ENCODE results near the gene VWA8.
"Not testable (repeated sequence)": the region's sequence is repeated elsewhere in the genome, so short reads cannot be mapped to it uniquely, and the experiment has no call there.

Gene VWA8

DNA sequence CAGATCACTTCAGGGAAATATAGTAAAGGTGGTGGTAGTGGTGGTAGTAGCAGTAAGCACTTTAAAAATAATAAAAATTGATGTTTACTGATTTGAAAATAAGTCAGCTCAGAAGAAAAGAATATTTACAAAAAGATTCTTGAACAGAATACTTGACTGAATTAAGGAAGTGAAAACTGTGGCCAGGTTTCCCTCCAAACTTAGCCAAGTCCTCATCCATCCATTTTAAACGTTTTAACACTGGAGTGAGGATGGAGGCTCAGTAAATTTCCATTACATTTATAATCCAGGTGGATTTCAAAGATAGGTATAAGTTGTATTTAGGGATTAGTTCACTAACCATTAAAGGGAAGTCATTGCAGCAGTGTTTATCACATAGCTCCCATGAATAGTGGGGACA, 282.1 kb downstream of the VWA8 start:
- DNase-seq = no peak

GRCh38 chr13:41678249-41678648, 282.7 kb downstream of the VWA8 start:
- DNase-seq = no peak

GRCh38 chr13:41675306-41675705, 285.6 kb downstream of the VWA8 start:
- DNase-seq = no peak

DNA sequence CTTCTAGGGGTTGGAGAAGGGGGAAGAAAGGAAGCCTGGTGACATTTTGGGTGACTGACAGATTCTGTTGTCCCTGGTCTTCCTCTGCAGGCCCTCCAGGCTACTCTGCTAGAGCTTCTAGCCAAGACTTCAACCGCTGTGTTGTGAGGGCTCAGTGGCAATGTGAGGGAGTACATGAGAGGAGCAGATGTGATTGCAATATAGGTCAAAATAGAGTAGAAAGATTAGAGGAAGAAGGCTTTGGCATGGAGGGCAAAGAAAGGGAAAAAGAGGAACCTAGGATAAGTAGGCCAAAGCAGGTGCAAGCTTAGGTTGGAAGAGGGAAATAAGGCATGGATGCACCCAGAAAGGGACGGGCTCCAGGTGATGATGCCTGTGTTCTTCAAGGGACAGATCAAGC, 286.7 kb downstream of the VWA8 start:
- no peak for DNase-seq

DNA sequence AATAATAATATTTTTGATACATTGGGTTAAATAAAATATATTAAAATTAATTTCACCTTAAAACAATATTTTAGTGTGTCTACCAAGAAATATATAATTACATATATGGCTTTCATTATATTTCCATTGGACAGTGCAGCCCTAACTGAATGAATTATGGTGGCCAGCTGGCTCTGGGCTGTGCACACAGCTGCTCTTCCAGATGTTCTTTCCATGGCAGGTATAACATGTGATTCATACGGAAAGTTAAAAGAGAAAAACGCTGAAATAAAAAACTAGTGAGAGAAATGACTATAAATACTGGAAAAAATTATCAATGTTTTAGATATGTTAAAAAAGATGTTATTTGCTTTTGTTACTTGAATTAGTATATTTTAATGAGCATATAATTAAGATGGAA, 287.3 kb downstream of the VWA8 start:
- DNase-seq = no peak

DNA sequence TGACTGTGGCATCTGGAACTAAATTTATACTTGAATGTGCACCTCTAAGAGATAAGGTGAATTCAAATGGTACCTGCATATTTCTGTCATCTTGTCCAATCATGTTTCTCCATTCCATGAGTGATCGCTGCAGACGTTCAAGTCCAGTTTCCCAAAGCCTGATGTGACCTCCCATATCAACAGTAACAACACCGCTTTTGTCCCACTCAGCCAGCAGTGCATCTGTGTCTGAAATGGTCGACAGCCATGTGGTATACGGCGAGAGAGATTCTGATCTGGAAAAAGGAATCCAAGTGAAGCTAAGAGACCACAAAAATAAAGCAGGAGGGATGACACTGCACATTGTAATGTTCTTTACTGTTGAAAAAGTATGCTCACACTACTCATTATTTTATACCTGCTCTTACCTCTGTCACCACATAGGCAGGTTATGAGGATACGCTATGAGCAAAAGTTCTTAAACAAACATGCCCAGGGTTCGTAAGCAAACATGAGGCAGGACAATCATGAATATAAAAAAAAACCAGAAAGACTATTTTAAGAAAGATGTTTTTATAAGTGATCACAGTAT, 290.0 kb downstream of the VWA8 start:
- DNase-seq = no peak

DNA sequence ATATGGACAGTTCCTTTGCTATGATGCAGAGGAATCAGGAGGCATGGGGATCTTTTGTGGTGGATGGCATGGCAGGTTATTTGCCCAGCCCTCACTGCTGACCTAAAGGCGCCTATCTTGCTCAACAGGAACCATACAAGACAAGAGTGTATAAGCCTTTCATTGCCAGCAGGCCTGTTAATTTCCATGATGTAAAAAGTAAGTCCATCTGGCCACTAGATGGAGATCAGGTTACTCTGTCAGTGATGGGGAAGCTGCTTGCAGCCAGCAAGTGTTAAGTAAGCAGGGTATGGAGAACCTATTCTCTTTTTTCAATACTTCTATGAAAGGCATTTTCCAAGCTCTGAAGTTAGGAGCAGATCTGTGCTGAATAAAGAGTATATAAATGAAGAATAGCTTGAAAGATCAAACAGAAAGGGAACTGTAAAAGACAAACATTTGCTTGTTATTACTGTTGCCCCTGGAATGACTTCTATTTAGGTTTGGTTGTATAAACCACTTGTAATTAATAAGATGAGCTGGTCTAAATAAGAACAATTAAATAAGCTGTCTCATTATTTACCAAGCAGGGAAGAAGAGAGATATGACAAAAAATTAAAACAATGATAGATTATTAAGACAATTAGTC, 292.7 kb downstream of the VWA8 start:
- DNase-seq = peak; percentile 69

DNA sequence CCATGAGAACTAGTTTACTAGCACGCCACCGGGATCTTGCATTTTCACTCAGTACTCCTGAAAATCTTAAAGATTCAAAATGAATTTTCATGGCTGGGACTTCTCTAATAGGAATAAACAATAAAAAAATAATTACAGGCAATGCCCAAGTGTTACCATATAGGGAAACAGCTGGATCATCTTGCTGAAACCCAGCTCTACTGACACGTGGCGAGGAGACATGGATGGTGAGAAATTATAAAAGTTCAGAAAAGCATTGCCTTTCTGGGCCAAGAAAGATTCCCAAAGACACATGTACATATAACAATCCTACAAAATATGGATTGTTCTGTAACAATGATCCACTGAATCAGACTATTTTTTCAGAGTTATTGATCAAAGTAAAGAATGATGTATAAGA, 294.3 kb downstream of the VWA8 start:
- DNase-seq = no peak

DNA sequence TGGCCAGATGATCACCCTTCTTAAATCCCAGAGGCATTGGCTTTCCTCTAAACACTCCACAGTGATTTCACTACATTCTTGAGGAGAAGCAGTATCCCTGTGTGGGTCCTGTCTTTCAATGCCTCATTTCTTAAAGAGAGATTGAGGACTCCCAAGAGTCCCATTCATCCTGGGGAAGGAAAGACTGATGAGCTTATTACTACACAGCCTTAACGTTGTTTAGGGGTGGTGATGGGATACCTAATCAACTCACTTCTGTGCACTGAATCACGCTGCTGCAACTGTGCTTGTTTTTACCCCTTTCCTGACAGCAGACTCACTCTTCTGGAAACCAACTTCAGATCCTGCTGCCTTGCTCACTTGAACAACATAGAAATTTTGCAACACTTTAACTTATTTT, 300.5 kb downstream of the VWA8 start:
- DNase-seq = no peak

DNA sequence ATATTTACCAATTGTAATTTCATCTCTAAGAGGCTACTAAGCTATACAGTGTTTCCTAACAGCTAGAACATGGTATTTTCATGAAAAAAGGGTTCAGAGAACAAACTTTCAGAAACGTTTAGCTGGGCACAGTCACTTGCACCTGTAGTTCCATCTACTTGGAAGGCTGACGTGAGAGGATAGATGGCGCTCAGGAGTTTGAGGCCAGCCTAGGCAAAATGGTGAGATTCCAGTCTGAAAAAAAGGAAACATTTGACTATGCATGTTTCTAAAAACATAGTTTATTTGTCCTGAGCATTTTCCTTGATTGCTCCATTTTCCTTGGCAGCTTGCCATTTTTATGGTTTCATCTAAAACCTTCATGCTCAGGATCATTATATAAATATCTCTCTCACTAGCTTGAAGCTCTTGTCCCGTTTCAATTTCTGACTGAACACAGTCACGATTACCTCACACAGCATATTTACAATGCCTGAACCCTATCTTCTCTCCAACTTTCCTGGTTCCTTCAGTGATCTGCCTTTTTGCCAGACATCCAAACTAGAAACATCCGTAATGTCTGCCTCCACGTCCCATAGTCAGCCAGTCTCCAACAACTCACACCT, 302.8 kb downstream of the VWA8 start:
- DNase-seq = no peak

DNA sequence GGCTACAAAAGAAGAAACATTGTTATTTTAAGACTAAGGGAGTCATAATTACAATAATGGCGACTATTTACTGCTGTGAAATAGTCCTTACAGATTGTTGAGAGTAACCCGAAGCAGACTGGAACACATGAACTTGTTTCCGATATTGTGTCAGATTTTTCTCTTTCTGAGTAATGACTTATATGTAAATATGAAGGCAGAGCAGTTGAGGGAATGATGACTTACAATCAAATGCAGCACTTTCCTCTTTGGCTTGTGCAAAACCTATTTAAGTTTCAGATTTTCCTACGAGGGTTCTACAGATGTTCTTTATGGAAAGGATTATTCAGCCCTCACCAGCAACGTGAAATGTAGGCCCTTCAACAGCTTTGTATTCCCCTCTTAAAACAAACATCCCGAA, 304.9 kb downstream of the VWA8 start:
- DNase-seq = no peak

GRCh38 chr13:41654796-41655195, 306.1 kb downstream of the VWA8 start:
- DNase-seq = no peak

GRCh38 chr13:41652735-41653361, 308.1 kb downstream of the VWA8 start:
- no peak for DNase-seq

- DNase-seq = no peak
These were observed 309.4 kb downstream of the VWA8 start for GRCh38 chr13:41651413-41652058.

DNA sequence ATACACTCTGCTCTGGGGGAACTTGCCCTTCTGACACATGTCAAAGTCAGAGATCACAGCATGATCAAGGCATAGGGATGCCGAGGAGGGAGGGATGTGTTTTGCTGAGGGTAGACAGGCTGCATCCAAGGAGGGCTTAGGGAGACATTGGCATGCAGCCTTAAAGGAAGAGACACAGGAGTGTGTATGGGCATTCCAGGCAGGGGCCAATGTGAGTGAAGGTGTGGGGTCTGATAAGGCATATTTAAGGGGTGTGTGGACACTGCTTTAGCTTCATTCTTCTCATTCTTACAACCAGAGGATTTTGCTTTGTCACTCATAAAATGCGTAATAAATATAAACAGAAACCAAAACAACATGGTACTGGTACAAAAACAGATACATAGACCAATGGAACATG, 310.2 kb downstream of the VWA8 start:
- DNase-seq = no peak

DNA sequence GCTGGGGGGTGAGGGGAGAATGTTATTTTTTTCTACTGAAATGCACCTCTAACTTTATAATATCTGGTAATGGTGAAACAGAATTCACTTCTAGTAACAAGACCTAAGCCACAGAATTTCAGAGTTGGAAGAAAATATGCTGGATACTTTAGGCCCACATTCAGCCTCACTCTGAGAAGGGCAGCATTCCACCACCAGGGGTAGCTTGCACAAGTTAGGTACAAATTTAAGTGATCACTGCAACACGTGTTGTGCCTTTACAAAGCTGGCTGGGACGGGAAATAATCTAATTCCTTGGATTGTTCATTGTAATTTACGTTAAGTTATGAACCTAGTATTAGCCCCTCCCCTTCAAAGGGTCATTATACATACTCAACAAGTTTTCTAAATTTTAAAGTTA, 311.2 kb downstream of the VWA8 start:
- DNase-seq = no peak

GRCh38 chr13:41648314-41648935, 312.5 kb downstream of the VWA8 start:
- no peak for DNase-seq

DNA sequence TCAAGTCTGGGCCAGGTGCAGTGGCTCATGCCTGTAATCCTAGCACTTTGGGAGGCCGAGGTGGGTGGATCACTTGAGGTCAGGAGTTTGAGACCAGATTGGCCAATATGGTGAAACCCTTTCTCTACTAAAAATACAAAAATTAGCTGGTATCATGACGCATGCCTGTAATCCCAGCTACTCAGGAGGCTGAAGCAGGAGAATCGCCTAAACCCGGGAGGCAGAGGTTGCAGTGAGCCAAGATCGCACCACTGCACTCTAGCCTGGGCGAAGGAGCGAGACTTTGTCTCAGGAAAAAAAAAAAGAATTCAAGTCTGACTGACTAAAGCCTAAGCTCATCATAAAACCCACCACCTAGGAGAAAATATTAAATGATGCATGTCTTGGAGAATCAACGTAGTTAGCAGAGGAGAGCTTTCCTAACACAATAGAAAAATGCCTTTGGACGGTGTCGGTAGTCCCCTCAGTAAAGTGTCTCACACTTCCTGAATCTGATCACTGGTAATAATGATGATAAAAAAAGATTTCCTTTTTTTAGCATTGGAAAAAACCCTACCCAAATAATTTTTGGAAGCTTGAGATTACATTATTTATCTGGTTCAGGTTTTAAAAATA, 313.1 kb downstream of the VWA8 start:
- not testable (repeated sequence) for DNase-seq

- DNase-seq = no peak
These were observed 315.6 kb downstream of the VWA8 start for GRCh38 chr13:41645331-41645730.

DNA sequence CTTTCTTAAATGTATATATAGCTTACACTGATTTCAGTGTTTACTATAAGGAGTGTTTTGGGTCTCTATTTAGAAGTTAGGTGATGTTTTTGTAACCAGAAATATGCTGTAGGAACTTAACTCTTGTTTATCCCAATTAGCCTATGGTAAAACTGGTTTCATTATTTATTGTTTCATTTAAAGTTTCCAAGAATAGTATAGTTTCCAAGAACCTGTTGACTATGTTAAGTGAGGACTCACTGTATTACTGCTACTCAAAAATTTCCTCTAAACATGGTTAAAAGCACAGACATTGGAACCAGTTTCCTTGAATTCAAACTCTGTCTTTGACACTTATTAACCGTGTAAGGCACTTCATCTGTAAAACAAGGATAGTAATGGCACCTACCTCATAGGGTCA, 316.2 kb downstream of the VWA8 start:
- DNase-seq = no peak

- no peak for DNase-seq
These were observed 317.4 kb downstream of the VWA8 start for GRCh38 chr13:41643507-41643906.

GRCh38 chr13:41641961-41642360, 318.9 kb downstream of the VWA8 start:
- no peak for DNase-seq

DNA sequence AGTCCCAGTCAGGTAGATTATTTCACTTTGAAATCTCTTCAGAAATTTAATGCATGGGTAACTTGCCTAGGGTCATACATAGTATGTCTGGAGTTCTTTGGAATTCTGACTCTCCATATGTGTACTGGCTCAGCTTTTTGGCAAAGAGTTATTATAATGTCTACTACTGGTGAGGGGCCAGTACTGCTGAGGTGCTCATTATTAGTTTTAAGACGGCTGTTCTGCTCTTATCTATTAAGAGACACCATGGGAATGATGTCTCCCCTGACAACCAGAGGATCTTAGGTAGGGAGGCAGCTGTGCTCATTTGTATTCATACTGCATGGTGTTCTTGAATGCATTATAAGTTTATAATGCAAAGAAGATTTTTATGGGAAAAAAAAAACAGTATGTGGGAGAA, 319.5 kb downstream of the VWA8 start:
- DNase-seq = no peak

Measured in retina (tissue), 1 donor.